ENCODE data around the gene STK36.

STK36 gene

GRCh38 chr2:218745559-218746469, 73.9 kb downstream of the STK36 start:
- no peak for DNase-seq (ENCODE audit: low spot score)
- no peak for FAIRE-seq

- FAIRE-seq (no peak), DNase-seq (ENCODE audit: low spot score) (no peak)
Observed at GRCh38 chr2:218746470-218746795, 74.5 kb downstream of the STK36 start.

- FAIRE-seq = no peak
Observed at GRCh38 chr2:218746960-218747359, 75.1 kb downstream of the STK36 start.

GRCh38 chr2:218748741-218749441, 77.0 kb downstream of the STK36 start:
- FAIRE-seq (no peak), DNase-seq (ENCODE audit: low spot score) (no peak)

More at GRCh38 chr2:218746960-218747359, 75.1 kb downstream of the STK36 start:
- DNase-seq (ENCODE audit: low spot score) = no peak

Data from urothelium cell line (cell line).